CD4-positive, alpha-beta T cell treated with Interferon alpha-2 for 1 hour (primary cell): ENCODE measurements around the gene CCR7.

Source experiments
- DNase-seq, 2 donors: peaks; one replicate each; pipeline ENCODE4 v3.0.0-alpha.2; 2020 to 2022

CCR7 gene

DNA sequence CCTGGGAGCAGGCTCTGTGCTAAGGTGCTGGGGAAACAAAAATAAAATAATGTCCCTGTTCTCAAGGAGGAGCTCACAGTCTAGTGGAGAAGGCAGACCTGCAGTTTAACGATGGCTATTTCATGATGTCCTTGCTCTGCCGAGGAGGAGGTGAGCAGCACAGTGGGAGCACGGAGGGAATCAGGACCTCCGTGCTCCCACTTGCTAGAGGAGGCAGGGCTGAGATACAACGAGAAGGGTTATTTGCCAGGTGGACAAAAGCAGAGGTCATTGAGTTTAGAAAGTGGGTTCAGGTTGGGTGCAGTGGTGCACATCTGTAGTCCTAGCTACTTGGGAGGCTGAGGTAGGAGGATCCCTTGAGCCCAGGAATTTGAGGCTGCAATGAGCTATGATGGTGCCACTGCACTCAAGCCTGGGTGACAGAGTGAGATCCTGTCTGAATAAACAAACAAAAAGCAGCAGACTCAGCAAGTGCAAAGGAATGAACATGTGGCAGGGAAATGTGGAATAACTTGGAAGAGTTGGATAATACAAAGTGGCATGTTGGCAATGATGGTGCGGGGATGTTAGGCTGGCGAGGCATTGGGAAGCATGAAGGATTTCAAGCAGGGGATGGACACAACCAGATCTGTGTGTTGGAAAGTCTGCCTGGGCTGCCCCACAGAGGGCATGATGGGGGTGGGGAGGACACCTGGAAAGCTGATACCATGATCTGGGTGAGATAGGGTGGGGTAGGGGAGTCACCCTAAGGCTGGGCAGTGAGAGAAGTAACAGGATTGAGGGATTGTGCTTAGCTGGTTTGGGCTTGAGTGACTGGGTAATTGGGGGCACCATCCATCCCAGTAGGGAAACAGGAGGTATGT, 51.0 kb downstream of the CCR7 start:
- no peak for DNase-seq

DNA sequence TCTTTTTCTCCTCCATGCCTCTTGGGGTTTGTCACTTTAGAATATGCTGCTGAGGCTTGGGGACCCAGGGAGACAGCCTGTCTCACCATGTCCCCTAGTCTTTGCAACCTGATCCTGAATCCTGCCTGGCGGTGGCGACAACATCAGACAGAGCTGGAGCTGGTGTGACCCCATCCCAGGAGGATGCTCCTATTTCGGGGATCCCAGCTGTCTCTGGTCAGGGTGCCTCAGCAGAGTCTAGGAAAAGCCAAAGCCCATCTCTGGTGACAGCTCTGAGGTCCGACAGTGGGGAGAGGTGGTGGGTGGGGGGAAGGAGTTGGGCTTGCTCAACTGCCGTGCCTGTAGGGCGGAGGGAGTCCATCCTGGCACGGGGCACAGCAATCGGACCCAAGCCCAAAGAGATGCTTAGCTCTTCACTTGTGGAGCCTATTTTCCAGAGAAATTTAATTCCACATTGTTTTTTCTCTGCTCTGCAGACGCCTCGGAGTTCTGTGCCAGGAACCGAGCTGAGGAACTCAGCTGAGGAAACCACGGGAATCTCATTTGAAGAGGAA, 53.5 kb downstream of the CCR7 start:
- no peak for DNase-seq

DNA sequence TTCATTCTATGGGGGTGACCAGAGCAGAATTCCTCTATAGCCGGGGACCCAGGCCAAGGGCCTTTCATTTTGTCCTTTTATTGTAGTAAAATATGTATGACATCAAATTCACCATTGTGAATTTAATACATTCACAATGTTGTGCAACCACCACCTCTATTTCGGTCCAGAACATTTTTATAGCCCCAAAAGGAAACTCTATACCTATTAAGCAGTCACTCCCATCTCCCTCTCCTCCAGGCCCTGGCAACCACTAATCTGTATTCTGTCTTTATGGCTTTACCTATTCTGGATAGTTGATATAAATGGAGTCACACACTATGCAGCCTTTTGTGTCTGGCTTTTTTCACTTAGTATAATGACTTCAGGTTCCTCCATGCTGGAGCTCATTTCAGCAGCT, 54.1 kb downstream of the CCR7 start:
- DNase-seq, result no peak

DNA sequence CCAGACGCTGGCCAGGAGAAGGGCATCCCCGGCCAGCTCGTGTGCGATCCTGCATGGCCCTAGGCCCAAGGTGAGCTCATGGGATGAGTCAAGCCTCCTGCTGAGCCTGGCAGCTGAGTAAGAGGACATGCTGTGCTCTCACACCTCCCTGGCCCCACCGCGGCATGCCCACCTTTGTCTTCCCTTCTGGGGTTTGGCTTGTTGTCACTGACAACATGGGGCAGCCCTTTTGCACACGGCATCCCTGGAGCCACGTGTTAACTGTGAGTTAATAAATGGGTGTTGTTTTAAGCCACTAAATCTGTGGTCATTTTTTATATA, 55.0 kb downstream of the CCR7 start:
- no peak for DNase-seq

DNA sequence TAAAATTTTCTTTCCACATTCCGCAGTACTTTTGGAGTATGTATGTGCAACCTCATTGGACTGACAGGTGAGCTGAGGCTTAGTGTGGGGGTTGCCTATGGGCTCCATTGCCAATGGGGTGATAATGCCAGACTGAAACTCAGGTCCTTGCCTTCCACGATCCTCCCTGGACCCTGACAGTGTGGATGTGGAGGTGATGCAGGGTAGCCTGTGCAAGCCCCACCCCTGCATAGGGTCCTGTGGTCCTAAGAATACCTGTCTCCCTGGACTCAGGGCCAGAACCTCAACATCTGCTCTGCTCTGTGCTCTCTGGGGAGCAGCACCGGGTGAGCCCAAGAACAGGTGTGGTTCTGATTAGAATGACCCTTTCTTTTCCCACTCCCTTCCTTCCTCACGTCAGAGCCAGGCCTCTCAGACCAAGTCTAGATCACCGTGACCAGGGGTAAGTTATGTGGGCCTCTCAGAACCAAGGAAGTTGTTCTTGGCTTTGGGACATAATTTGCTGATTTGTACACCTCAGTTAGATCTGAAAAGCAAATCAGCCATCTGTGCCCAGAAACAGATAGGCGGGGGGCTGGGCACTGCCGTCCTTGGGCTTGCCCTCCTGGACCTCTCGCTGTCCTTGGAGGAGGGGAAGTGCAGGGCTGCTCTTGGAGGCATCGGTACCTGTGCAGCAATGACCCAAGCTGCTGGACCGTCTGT, 55.5 kb downstream of the CCR7 start:
- DNase-seq, result no peak

DNA sequence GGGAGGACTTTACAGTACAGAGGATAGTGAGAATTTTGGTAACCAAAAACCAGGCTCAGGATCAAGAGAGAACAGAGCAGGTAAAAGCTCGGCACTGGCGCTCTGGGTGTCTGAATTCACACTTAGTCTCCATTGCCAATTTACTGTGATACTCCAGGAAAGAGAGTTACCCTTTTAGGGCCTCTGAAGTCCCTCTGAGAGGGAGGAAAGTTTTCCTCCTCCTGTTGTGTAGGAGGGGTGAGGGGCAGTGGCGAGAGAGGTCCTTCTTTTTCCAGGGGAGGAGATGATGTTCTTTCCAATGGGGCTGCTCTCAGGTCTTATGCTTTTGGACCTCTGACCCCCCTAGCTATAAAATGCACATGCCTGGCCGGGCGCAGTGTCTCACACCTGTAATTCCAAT, 58.5 kb downstream of the CCR7 start:
- no peak for DNase-seq
